ENCODE measurements around the gene TPP1. TPM values are rescaled to one million over a fixed set of nuclear protein-coding genes. Genes with fewer than 3 reads are reported as not detected.

TPP1 gene
- total and polyA plus RNA-seq, 10 of the 15 experiments (the other 5 are each of a cell fraction or from before 2014, with no cell fraction given), result 7.5 to 64.6 (median 38.3) TPM

DNA sequence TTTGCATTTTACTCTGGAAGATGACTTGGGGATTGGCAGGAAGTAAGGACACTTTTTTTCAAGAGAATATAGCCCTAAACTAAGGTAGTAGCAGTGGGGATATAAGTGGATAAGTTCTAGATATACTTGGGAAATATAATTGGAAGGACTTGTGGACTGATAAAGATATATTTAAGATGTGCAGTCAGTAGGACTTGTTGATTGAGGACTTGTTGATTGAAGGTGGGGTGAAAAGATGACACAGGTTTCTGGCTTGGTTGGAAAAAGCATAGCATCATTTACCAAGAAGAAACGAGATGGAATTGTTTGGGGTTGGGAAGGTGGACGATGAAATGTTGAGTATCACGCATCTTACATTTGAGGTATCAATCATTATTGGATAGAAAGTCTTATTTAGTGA lies 5.7 kb downstream of the TPP1 start:
- Histone ChIP-seq H3K36me3 (ENCODE audit: control insufficient read depth in 2 of 2, insufficient read depth in 2 of 2, low read length in 1 of 2) (peaks cover 18 to 27% of the 10 kb centered on the region in 2 experiments), H3K27me3 (replicated peaks in 1 of 2; ENCODE audit: control insufficient read depth in 2 of 2, insufficient read depth in 2 of 2, low read length in 1 of 2) (no peaks in the 10 kb centered on the region), H2AFZ (ENCODE audit: control insufficient read depth, low read depth, low read length) (no peak overlapping the region), H3K4me1 (ENCODE audit: control insufficient read depth, insufficient read depth, low read length) (peaks cover 21% of the 10 kb centered on the region), H3K79me2 (ENCODE audit: control insufficient read depth, insufficient read depth, low read length) (peaks cover 18% of the 10 kb centered on the region), H3K9me3 (replicated peaks; ENCODE audit: control insufficient read depth, insufficient read depth, low read length) (no peaks in the 10 kb centered on the region), H3K4me2 (ENCODE audit: control insufficient read depth, insufficient read depth) (peak overlapping the region; percentile 86; the same call in 1 of the 2 replicates), H3K27ac (ENCODE audit: control insufficient read depth, insufficient read depth) (peak overlapping the region; percentile 99; the same call in 1 of the 2 replicates), H3K9ac (ENCODE audit: control insufficient read depth, insufficient read depth, low read length) (no peak overlapping the region), H4K20me1 (ENCODE audit: control insufficient read depth, insufficient read depth) (no peaks in the 10 kb centered on the region), H3K4me3 (no peak overlapping the region)
- TF ChIP-seq RFX5 (IDR thresholded peaks at IDR 0.05; ENCODE audit: low read depth, low read length), result no peak
- TF ChIP-seq ZSCAN29 (IDR thresholded peaks at IDR 0.05), result no peak
- TF ChIP-seq BHLHE40 (IDR thresholded peaks at IDR 0.05; ENCODE audit: borderline replicate concordance in 1 of 2, low read depth in 2 of 2, low read length in 1 of 2), result no peak
- TF ChIP-seq MTA2 (IDR thresholded peaks at IDR 0.05; ENCODE audit: low read depth), result no peak
- TF ChIP-seq NFIC (IDR thresholded peaks at IDR 0.05; ENCODE audit: low read depth, low read length), result no peak
- TF ChIP-seq, protein P1, sequence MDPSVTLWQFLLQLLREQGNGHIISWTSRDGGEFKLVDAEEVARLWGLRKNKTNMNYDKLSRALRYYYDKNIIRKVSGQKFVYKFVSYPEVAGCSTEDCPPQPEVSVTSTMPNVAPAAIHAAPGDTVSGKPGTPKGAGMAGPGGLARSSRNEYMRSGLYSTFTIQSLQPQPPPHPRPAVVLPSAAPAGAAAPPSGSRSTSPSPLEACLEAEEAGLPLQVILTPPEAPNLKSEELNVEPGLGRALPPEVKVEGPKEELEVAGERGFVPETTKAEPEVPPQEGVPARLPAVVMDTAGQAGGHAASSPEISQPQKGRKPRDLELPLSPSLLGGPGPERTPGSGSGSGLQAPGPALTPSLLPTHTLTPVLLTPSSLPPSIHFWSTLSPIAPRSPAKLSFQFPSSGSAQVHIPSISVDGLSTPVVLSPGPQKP (IDR thresholded peaks at IDR 0.05; ENCODE audit: low read depth, low read length), result no peak
- TF ChIP-seq SRF (IDR thresholded peaks at IDR 0.05; ENCODE audit: low read depth in 2 of 2, low read length in 2 of 2), result no peak
- no peak for TF ChIP-seq KAT2A (conservative IDR thresholded peaks at IDR 0.05; ENCODE audit: control insufficient read depth, low read depth, low read length)
- TF ChIP-seq ZNF622 (IDR thresholded peaks at IDR 0.05), result no peak
- TF ChIP-seq, protein P2, sequence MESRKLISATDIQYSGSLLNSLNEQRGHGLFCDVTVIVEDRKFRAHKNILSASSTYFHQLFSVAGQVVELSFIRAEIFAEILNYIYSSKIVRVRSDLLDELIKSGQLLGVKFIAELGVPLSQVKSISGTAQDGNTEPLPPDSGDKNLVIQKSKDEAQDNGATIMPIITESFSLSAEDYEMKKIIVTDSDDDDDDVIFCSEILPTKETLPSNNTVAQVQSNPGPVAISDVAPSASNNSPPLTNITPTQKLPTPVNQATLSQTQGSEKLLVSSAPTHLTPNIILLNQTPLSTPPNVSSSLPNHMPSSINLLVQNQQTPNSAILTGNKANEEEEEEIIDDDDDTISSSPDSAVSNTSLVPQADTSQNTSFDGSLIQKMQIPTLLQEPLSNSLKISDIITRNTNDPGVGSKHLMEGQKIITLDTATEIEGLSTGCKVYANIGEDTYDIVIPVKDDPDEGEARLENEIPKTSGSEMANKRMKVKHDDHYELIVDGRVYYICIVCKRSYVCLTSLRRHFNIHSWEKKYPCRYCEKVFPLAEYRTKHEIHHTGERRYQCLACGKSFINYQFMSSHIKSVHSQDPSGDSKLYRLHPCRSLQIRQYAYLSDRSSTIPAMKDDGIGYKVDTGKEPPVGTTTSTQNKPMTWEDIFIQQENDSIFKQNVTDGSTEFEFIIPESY (IDR thresholded peaks at IDR 0.05), result no peak
- TF ChIP-seq FOXM1 (IDR thresholded peaks at IDR 0.05; ENCODE audit: low read depth, low read length), result no peak
- no peak for TF ChIP-seq MYC (IDR thresholded peaks at IDR 0.05; ENCODE audit: insufficient read depth, insufficient read length, insufficient replicate concordance, low read length, severe bottlenecking)
- no peak for TF ChIP-seq KDM1A (IDR thresholded peaks at IDR 0.05; ENCODE audit: borderline replicate concordance)
- TF ChIP-seq BRCA1 (IDR thresholded peaks at IDR 0.05; ENCODE audit: low read depth, low read length), result no peak
- TF ChIP-seq PML (IDR thresholded peaks at IDR 0.05; ENCODE audit: low read length), result no peak
- no peak for TF ChIP-seq CBX5 (IDR thresholded peaks at IDR 0.05; ENCODE audit: low read depth)
- TF ChIP-seq, protein P3, sequence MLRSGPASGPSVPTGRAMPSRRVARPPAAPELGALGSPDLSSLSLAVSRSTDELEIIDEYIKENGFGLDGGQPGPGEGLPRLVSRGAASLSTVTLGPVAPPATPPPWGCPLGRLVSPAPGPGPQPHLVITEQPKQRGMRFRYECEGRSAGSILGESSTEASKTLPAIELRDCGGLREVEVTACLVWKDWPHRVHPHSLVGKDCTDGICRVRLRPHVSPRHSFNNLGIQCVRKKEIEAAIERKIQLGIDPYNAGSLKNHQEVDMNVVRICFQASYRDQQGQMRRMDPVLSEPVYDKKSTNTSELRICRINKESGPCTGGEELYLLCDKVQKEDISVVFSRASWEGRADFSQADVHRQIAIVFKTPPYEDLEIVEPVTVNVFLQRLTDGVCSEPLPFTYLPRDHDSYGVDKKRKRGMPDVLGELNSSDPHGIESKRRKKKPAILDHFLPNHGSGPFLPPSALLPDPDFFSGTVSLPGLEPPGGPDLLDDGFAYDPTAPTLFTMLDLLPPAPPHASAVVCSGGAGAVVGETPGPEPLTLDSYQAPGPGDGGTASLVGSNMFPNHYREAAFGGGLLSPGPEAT (IDR thresholded peaks at IDR 0.05; ENCODE audit: low read depth), result no peak
- TF ChIP-seq RAD21 (IDR thresholded peaks at IDR 0.05; ENCODE audit: insufficient read depth, low read depth, low read length), result no peak
- no peak for TF ChIP-seq NRF1 (conservative IDR thresholded peaks at IDR 0.05; ENCODE audit: low read depth, low read length)
- intact Hi-C loops (cut with micrococcal nuclease; ENCODE audit: unreplicated experiment) (loop anchor here (2.0 to 10.0 kb wide), 4 partner anchors 53 to 911 kb away; partner anchors contain the start of gene MRPL17), in situ Hi-C loops (cut with MboI) (loop anchor here (10.0 kb wide), 1 partner anchor 911 kb away; no protein-coding TSS in a partner anchor)
- RAD21 ChIA-PET (ENCODE audit: unreplicated experiment), result interaction anchor here (0.7 to 1.8 kb wide), 4 partner anchors 9 to 54 kb away, joined by 3 to 8 read pairs (median 3); no protein-coding TSS in a partner anchor
- ATAC-seq (no peak), FAIRE-seq (no peak), DNase-seq (ENCODE audit: low read depth, low spot score) (no peak)
- 92% methylated on average over 3 of the region's 3 CpGs for WGBS (ENCODE audit: insufficient coverage, insufficient replicate concordance, low lambda C conversion rate, missing lambda C conversion rate)
- SMC1A ChIA-PET (ENCODE audit: uncharacterized antibody, unreplicated experiment), result interaction anchor here (0.6 to 3.1 kb wide), 3 partner anchors 9 to 110 kb away, joined by 3 to 24 read pairs (median 8); partner anchors contain the start of genes ILK and MRPL17
- no TSS peak for BruUV-seq (replicated peaks)
- CTCF ChIA-PET, result interaction anchor here (0.6 to 2.7 kb wide), 10 partner anchors 9 to 314 kb away, joined by 3 to 18 read pairs (median 4); partner anchors contain the start of gene MRPL17
- POLR2A ChIA-PET, result interaction anchor here (0.7 to 3.8 kb wide), 8 partner anchors 9 to 2000 kb away, joined by 3 to 34 read pairs (median 6); partner anchors contain the start of genes ILK and MRPL17

All from GM12878 (cell line).